Upper lobe of left lung (tissue), 4 donors: Measurements from ENCODE around the gene AKAP6.

Source experiments
- EP300 ChIP-seq, 4 donors: sonication (generic); formaldehyde crosslinking; IDR thresholded peaks; one replicate each; pipeline ENCODE4 v1.5.1; 2017; ENCODE audit warnings: antibody characterized with exemption in 4 of 4, control low read depth in 2 of 4
- POLR2A ChIP-seq, 4 donors: fragments of 450-650 bp; IDR thresholded peaks; one replicate each; pipeline ENCODE4 v1.5.1; 2016 to 2017; ENCODE audit warnings: antibody characterized with exemption in 4 of 4, mild to moderate bottlenecking in 2 of 4
- POLR2AphosphoS5 ChIP-seq, 2 donors: sonication (generic); formaldehyde crosslinking; IDR thresholded peaks; one replicate each; pipeline ENCODE4 v1.5.1; 2017; ENCODE audit warnings: antibody characterized with exemption in 2 of 2
- TF ChIP-seq, protein P1 (sequence below), 6 experiments: fragments of 450-650 bp in 4 of 6; fragments of 200-600 bp in 2 of 6; sonication (generic) in 2 of 6; IDR thresholded peaks; one replicate each; pipeline ENCODE4 v1.5.1; 2016 to 2019; ENCODE audit warnings: antibody characterized with exemption in 6 of 6

DNA sequence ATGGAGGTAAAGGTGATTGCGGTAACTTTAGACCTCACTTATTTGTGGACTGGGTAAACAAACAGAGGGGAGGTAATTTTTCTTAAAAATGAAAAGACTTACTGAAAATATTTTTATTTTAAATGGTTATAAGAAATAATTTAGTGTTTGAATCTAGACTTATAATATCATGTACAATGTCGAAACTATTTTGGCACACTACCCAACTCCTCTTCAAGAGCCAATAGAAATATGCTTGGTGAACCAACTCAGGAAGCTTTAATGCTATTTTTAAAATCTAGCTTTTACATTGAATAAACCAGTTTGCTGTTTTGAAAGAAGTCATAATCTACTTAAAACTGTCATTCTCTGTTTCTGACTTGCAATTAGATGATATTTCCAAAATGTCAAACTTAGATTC lies 433.8 kb downstream of the AKAP6 start:
- TF ChIP-seq, protein P1, sequence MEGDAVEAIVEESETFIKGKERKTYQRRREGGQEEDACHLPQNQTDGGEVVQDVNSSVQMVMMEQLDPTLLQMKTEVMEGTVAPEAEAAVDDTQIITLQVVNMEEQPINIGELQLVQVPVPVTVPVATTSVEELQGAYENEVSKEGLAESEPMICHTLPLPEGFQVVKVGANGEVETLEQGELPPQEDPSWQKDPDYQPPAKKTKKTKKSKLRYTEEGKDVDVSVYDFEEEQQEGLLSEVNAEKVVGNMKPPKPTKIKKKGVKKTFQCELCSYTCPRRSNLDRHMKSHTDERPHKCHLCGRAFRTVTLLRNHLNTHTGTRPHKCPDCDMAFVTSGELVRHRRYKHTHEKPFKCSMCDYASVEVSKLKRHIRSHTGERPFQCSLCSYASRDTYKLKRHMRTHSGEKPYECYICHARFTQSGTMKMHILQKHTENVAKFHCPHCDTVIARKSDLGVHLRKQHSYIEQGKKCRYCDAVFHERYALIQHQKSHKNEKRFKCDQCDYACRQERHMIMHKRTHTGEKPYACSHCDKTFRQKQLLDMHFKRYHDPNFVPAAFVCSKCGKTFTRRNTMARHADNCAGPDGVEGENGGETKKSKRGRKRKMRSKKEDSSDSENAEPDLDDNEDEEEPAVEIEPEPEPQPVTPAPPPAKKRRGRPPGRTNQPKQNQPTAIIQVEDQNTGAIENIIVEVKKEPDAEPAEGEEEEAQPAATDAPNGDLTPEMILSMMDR (IDR thresholded peaks at IDR 0.05) = no peak
- no peak for TF ChIP-seq POLR2AphosphoS5 (IDR thresholded peaks at IDR 0.05)
- TF ChIP-seq EP300 (IDR thresholded peaks at IDR 0.05) = no peak
- TF ChIP-seq POLR2A (IDR thresholded peaks at IDR 0.05) = no peak
